HepG2 (cell line): Measurements from ENCODE around the gene CEP164. TPM values are rescaled to one million over a fixed set of nuclear protein-coding genes. Genes with fewer than 3 reads are reported as not detected.

ENCODE experiments used
- ATAC-seq: fragments of 200-7000 bp; cut with Tn5 transposase; 3 replicates; pipeline ENCODE4 v1.9.1; 2020; ENCODE audit warnings: mild to moderate bottlenecking, moderate library complexity
- BruUV-seq: library from RNA; stranded (reverse); fragments of 400-500 nt; replicated peaks from 2 replicates; lab custom pipeline; 2021; lab: Mats Ljungman, UMichigan
- CTCF ChIA-PET: fragments of 300-600 bp; formaldehyde crosslinking; extraction: SDS; loops from one replicate; lab custom pipeline; 2021; ENCODE audit warnings: low total read pairs, inconsistent platforms, low intra/inter-chr PET ratio; lab: Yijun Ruan, JAX
- POLR2A ChIA-PET: fragments of 350-600 bp; sonication (Branson Sonifier 250); formaldehyde crosslinking; loops from one replicate; lab custom pipeline; 2020; ENCODE audit warnings: antibody characterized with exemption, inconsistent platforms; lab: Yijun Ruan, JAX
- DNase-seq: peaks from one replicate; pipeline ENCODE4 v3.0.0-alpha.2; 2015; ENCODE audit warnings: low spot score
- FAIRE-seq: peaks from 3 replicates; lab custom pipeline; 2011; peaks lifted over from hg19 to GRCh38; lab: Jason Lieb, UNC
- H2AFZ ChIP-seq: one replicate; pipeline ENCODE4 v1.6.1; 2011; ENCODE audit warnings: low read length, inconsistent platforms
- H3K27ac ChIP-seq: fragments of 300-600 bp; 3 replicates; pipeline ENCODE4 v1.8.0; 2011; ENCODE audit warnings: mixed run types, mild to moderate bottlenecking, mixed read lengths, low read length, inconsistent platforms; ENCODE audit not compliant: insufficient read depth; ENCODE audit errors: extremely low read length
- H3K27me3 ChIP-seq, 2 experiments: fragments of 200-600 bp in 1 of 2; 2 replicates in 1 of 2; 3 replicates in 1 of 2; pipeline versions ENCODE4 v1.6.0 to v1.8.0; 2011; ENCODE audit warnings: low read length in 2 of 2, mild to moderate bottlenecking in 2 of 2, moderate library complexity in 2 of 2, inconsistent platforms in 1 of 2; ENCODE audit not compliant: insufficient read depth in 2 of 2, control insufficient read depth in 1 of 2
- H3K36me3 ChIP-seq, 2 experiments: fragments of 200-600 bp in 1 of 2; replicated peaks in 1 of 2; 2 replicates in 1 of 2; 3 replicates in 1 of 2; pipeline versions ENCODE4 v1.5.1 to v1.8.0; 2011; ENCODE audit warnings: low read length in 2 of 2, inconsistent platforms in 1 of 2; ENCODE audit not compliant: insufficient read depth in 2 of 2, control insufficient read depth in 1 of 2
- H3K4me1 ChIP-seq: 2 replicates; pipeline ENCODE4 v1.5.1; 2012; ENCODE audit warnings: low read length, inconsistent platforms; ENCODE audit not compliant: insufficient read depth
- H3K4me2 ChIP-seq: 2 replicates; pipeline ENCODE4 v1.6.0; 2011; ENCODE audit warnings: low read depth, low read length, inconsistent platforms
- H3K4me3 ChIP-seq, 3 experiments: fragments of 200-600 bp in 1 of 3; sonication (generic), shearing (Covaris generic) in 1 of 3; replicated peaks in 1 of 3; 2 replicates each; pipeline ENCODE4 v1.5.1; 2011 to 2016; ENCODE audit warnings: low read length in 3 of 3, inconsistent platforms in 2 of 3, low read depth in 2 of 3, mild to moderate bottlenecking in 2 of 3, control low read depth in 1 of 3, mixed read lengths in 1 of 3; ENCODE audit not compliant: insufficient read depth in 1 of 3
- H3K79me2 ChIP-seq: one replicate; pipeline ENCODE4 v1.6.1; 2011; ENCODE audit warnings: low read length, inconsistent platforms; ENCODE audit not compliant: insufficient read depth
- H3K9ac ChIP-seq: 2 replicates; pipeline ENCODE4 v1.6.0; 2011; ENCODE audit warnings: mild to moderate bottlenecking, low read depth, low read length, inconsistent platforms; ENCODE audit not compliant: insufficient read depth
- H3K9me3 ChIP-seq: 2 replicates; pipeline ENCODE4 v1.5.1; 2012; ENCODE audit warnings: mild to moderate bottlenecking, low read length
- H4K20me1 ChIP-seq: 2 replicates; pipeline ENCODE4 v1.6.0; 2011; ENCODE audit warnings: inconsistent platforms, mild to moderate bottlenecking, low read length, moderate library complexity; ENCODE audit not compliant: insufficient read depth
- ARNT2 ChIP-seq: sonication (generic); formaldehyde crosslinking; IDR thresholded peaks from 2 replicates; pipeline ENCODE4 v1.8.0; 2022; ENCODE audit warnings: mild to moderate bottlenecking, low read depth, missing genetic modification reagents, moderate library complexity
- HNF1A ChIP-seq, 2 experiments: sonication (generic) in 1 of 2; formaldehyde crosslinking in 1 of 2; IDR thresholded peaks; 2 replicates each; pipeline versions ENCODE4 v1.4.0 to v1.6.1; 2016 to 2020; ENCODE audit warnings: borderline replicate concordance in 1 of 2, low read depth in 1 of 2, mild to moderate bottlenecking in 1 of 2, missing genetic modification reagents in 1 of 2
- PAXIP1 ChIP-seq: sonication (generic); formaldehyde crosslinking; conservative IDR thresholded peaks from 2 replicates; pipeline ENCODE4 v1.4.0; 2020; ENCODE audit warnings: mild to moderate bottlenecking, missing genetic modification reagents, moderate library complexity
- SALL1 ChIP-seq: sonication (generic); formaldehyde crosslinking; IDR thresholded peaks from 2 replicates; pipeline ENCODE4 v1.8.0; 2022; ENCODE audit warnings: mild to moderate bottlenecking, missing genetic modification reagents
- SP140L ChIP-seq: sonication (generic); formaldehyde crosslinking; IDR thresholded peaks from 2 replicates; pipeline ENCODE4 v1.4.0; 2020; ENCODE audit warnings: missing genetic modification reagents, borderline replicate concordance
- ZNF547 ChIP-seq: sonication (generic); formaldehyde crosslinking; IDR thresholded peaks from 2 replicates; pipeline ENCODE4 v1.5.1; 2020; ENCODE audit warnings: mild to moderate bottlenecking, missing genetic modification reagents
- ZNF550 ChIP-seq: sonication (generic); formaldehyde crosslinking; IDR thresholded peaks from 2 replicates; pipeline ENCODE4 v1.4.0; 2020; ENCODE audit warnings: mild to moderate bottlenecking, missing genetic modification reagents, borderline replicate concordance
- ZNF576 ChIP-seq: sonication (generic); formaldehyde crosslinking; IDR thresholded peaks from 2 replicates; pipeline ENCODE4 v1.4.0; 2020; ENCODE audit warnings: mild to moderate bottlenecking, missing genetic modification reagents
- WGBS: methylation state at CpG from one replicate; pipeline ENCODE4 v1.1.6; 2017; ENCODE audit warnings: low lambda C conversion rate; 5-methylcytosine and 5-hydroxymethylcytosine counted together
- in situ Hi-C: cut with HindIII; loops from 2 replicates; pipeline ENCODE4 v1.10.0; 2017; ENCODE audit warnings: low pct_unique_long_range_greater_than_20kb; ENCODE audit not compliant: extremely low pct_ligation_motif_present
- intact Hi-C: fragments of 100-400 bp; cut with micrococcal nuclease; formaldehyde crosslinking; loops from one replicate; pipeline ENCODE4 v1.10.0; 2022; ENCODE audit not compliant: unreplicated experiment
- polyA plus RNA-seq, 8 experiments: library from polyadenylated mRNA; depleted of rRNA in 3 of 8; stranded (reverse) in 7 of 8; unstranded in 1 of 8; fragments of >200 nt; fragmentation: Illumina TruSeq in 4 of 8; extraction: Trizol in 4 of 8; gene quantifications; 2 replicates each; pipeline versions ENCODE4 v1.2.1 to v1.2.3, GENCODE V29; 2011 to 2016; ENCODE audit warnings: low read depth in 4 of 8, missing spikeins in 1 of 8, mixed read lengths in 1 of 8; ENCODE audit not compliant: insufficient read depth in 1 of 8
- total RNA-seq, 5 experiments: library from RNA; depleted of rRNA; stranded (reverse); fragments of >200 nt; fragmentation: Illumina TruSeq; extraction: Trizol; gene quantifications; 2 replicates each; pipeline ENCODE4 v1.2.3, GENCODE V29; 2016; ENCODE audit warnings: low read depth in 1 of 5

The CEP164 gene
- total and polyA plus RNA-seq, 2 of the 13 experiments (the other 11 are each of a cell fraction or from before 2014, with no cell fraction given): 11.4 to 15.2 TPM

GRCh38 chr11:117421041-117421440 is 93.4 kb downstream of the CEP164 start:
- no peak for TF ChIP-seq ARNT2
- TF ChIP-seq SP140L (CRISPR knock-in tag): no peak
- no peak for TF ChIP-seq ZNF547 (CRISPR knock-in tag)
- TF ChIP-seq ZNF550 (CRISPR knock-in tag): no peak
- TF ChIP-seq ZNF576 (CRISPR knock-in tag): no peak
- no peak for TF ChIP-seq HNF1A (IDR thresholded peaks at IDR 0.05; ENCODE audit: low read depth)
- no peak for TF ChIP-seq HNF1A (CRISPR knock-in tag; IDR thresholded peaks at IDR 0.05; ENCODE audit: borderline replicate concordance)
- TF ChIP-seq SALL1: no peak
- TF ChIP-seq PAXIP1 (CRISPR knock-in tag): no peak
- no peak for ATAC-seq
- Histone ChIP-seq H3K4me3 (no peak overlapping the region), H3K27ac (no peak overlapping the region), H3K36me3 (no peaks in the 10 kb centered on the region), H3K79me2 (no peaks in the 10 kb centered on the region), H3K9me3 (no peaks in the 10 kb centered on the region), H3K4me2 (no peak overlapping the region), H2AFZ (no peak overlapping the region), H3K9ac (no peak overlapping the region), H3K4me1 (peaks cover 36% of the 10 kb centered on the region), H3K27me3 (peaks cover 4 to 14% of the 10 kb centered on the region in 2 experiments; a peak in 2 of 5 replicates), H4K20me1 (no peaks in the 10 kb centered on the region)
- no TSS peak for BruUV-seq
- in situ Hi-C loops (no loop called here), intact Hi-C loops (loop anchor here (10.0 kb wide), 1 partner anchor 524 kb away; no protein-coding TSS in a partner anchor)
- CTCF ChIA-PET: no interaction called here
- no peak for FAIRE-seq
- no peak for DNase-seq
- POLR2A ChIA-PET: no interaction called here
- 80% methylated on average over 12 of the region's 13 CpGs for WGBS
